Stimulated activated CD8-positive, alpha-beta memory T cell treated with anti-CD3 and anti-CD28 coated beads, Interleukin-15, amount 100 ng/mL, for 4 hours (primary cell): ENCODE data around the gene COQ2.

ENCODE experiments used
- DNase-seq, 2 donors: peaks; one replicate each; pipeline ENCODE4 v3.0.0-alpha.2; 2020; ENCODE audit warnings: low read depth in 2 of 2

Gene COQ2

GRCh38 chr4:83216959-83217683, 67.5 kb downstream of the COQ2 start:
- no peak for DNase-seq

DNA sequence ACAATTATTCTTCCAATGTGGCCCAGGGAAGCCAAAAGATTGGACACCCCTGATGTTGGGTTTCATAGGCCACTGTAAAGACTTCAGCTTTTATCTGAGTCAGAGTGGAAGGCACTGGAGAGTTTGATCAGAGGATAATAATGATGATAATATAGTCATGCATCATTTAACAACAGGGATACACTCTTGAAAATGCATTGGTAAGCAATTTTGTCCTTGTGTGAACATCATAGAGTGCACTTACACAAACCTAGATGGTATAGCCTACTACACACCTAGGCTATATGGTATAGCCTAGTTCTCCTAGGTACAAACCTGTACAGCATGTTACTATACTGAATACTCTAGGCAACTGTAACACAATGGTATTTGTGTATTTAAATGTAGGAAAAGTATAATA, 70.5 kb downstream of the COQ2 start:
- DNase-seq = no peak
